Stimulated activated CD4-positive, alpha-beta T cell treated with anti-CD3 and anti-CD28 coated beads, TNF-alpha, amount 100 ng/mL, for 24 hours (primary cell): ENCODE results near the gene MRPS34.
"Not testable (repeated sequence)": the region's sequence is repeated elsewhere in the genome, so short reads cannot be mapped to it uniquely, and the experiment has no call there.

Experiments
- DNase-seq, 3 experiments: peaks; one replicate each; pipeline ENCODE4 v3.0.0-alpha.2; 2020; ENCODE audit warnings: low read depth in 3 of 3

The MRPS34 gene

GRCh38 chr16:1772908-1773702 lies at the start of gene MRPS34:
Gene MRPS34 (minus strand): TSS chr16:1773134. CDS start chr16:1773119, 15 bp downstream.
- DNase-seq, result peak; percentile 66 to 80 (median 68)

DNA sequence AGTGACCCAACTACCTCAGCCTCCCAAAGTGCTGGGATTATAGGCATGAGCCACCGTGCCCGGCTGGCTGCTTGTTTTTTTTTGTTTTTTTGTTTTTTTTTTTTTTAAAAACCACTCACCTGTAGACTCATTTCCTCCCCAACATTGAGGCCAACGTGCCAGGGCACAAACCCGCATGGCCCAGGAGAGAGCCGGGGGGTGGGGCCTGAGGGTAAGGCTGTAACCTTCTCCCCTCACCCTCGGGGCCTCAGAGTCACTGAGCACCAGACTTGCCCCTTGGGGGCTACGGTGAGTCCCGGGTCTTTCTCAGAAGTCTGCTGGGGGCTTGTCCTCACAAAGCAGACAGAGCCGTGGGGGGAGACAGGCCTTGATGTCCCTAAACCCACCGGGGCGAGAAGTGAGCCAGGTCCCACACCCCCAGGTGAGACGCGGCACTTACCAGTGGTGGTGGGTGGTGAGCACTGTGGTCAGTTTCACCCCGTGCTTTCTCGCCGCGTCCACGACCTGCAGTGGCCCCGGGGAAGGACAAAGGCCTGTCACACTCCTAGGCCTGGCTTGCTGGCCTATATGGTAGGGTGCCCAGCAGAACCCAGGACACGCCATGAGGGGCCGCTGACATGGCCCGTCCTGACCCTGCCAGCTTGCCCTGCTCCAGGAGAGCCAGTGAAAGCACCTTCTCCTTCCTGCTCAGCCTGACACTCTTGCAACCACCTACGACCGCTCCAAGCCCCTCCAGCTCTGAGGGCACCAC lies 49.1 kb upstream of the MRPS34 start:
- DNase-seq, result no peak

DNA sequence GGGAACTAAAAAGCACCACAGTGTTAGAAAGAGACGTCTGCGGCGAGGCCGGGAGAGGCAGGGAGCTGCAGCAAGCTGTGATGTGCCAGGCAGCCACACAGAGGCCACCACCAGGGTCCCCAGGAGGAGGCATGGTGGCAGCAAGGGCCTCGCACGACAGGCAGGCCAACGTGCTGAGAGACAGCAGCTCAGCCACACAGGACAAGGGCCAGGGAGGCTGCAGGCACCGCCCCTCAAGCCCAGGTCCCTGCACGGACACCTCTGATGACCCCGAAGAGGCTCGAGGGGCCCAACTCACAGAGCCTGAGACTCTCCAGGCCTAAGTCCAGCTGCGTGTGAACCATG lies 48.0 kb upstream of the MRPS34 start:
- DNase-seq, result no peak

DNA sequence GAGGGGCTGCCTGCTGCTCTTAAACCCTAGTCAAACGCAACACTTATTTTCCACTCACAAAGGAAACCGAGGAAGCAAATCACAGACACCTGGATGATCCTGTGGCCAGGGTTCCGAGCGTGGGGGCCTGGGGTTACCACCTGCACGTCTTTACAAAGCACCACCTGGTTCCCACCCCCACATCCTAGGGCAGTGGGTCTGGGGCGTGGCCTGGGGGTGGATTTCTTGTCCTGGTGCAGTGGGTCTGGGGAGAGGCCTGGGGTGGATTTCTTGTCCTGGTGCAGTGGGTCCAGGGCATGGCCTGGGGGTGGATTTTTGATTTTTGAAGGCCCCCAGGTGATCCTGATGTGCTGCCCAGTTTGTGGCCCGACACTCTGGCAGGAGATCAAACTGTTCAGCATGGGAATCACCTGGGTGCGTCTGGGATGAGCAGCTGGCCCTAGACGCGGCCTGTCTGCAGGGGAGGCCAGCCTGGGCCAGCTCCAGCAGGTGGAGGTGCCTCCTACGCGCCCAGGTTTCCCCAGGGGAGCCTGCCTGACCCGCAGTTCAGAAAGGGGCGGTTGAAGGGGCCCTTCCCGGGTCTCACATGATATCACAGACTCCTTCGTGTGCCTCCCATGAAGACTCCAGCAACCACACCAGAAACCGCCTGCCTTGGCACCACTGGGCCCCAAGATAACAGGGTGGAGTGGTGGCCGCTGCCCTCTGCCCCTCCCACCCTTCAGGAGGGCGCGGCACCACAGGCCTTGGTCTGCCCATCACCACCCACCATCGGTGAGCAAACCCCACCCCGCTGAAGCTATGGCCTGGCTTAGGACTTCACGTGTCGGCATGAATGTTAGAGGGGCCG lies 47.4 kb upstream of the MRPS34 start:
- DNase-seq, result no peak

DNA sequence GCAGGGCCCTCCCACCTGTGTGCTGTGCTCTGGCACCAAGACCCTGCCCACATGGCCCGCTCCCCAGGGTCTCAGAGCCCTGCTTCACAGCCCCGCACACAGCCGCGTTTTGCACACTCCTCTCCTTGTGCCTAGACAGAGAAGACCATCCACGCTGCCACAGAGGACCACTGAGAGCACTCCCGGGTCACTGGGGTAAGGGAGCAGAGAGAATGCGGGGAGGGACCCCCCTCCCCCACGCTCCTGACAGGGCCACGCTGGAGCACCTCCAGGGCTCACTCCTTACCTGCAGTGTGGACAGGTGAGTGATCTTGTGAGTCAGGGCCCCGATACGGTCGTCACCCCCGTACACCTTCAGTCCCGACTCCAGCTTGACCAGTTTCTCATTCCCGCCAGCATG lies 46.7 kb upstream of the MRPS34 start:
- DNase-seq, result no peak

DNA sequence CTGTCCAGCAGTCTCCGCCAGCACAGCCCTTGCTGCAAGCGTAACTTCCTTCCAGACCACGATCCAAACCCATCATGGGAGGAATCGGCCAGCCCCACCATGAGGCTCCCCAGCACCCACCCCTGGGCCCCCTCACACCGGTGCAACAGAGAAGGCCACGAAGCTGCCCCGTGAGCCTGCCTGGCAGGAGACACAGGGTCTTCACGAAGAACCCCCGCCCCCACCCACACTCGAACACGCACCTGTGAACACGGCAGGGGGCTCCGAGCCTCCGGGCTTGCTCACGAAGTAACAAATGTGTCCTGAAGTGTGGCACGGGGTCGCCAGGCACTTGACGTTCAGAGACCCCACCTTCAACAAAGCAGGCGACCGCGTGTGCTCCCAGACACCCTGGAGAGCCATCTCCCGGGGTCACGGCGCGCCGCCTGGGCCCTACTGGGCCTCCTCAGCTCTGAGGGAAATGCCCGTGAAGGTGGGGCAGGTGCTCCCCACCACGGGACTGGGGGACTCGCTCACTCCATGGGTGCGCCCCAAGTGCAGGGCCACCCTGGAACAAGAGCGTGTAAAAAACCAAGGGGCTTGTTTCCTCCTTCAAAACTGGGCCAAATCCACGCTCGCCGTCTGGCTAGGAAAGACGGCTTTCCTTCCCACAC lies 46.1 kb upstream of the MRPS34 start:
- DNase-seq, result no peak

- no peak for DNase-seq
Observed at GRCh38 chr16:1818204-1818872, 45.4 kb upstream of the MRPS34 start.

DNA sequence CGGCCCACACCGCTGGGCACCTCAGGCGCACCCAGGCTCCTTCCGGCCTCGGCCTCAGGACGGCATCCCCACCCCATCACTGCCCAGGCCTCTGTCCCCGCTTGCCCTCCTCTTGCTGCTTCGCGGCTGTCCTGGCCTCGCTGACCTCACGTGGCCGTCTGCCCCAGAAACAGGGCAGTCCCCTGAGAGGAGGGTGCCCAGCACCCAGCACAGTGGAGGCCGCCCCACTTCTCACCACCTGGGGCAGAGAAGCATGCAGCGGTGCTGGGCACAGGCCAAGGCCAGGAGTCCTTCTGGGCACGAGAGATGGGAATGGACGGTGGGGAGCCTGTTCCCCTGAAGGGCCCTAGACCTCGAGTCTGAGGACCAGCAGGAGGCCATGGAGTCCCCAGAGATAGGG lies 44.8 kb upstream of the MRPS34 start:
- DNase-seq, result no peak

DNA sequence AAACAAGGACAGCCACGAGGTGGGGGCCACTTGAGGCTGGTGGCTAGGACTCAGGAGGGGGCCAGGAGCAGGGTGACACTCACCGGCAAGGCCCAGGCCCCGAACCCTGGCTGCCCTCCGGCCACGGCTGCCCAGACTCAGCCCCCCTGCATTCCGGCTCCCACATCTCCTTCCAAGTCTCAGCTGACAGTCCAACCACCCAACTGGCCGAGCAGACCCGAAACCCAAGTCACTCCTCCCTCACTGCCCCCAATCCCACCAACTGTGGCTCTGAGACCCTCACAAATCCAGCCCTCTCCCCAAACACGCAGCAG lies 44.3 kb upstream of the MRPS34 start:
- DNase-seq, result no peak

GRCh38 chr16:1816396-1817275 lies 43.7 kb upstream of the MRPS34 start:
- DNase-seq, result no peak

- no peak for DNase-seq
Observed at GRCh38 chr16:1815461-1815860, 42.5 kb upstream of the MRPS34 start.

- peak in 2 of 3 experiments; percentile 16 to 70 for DNase-seq
Observed at GRCh38 chr16:1812732-1813163, 39.8 kb upstream of the MRPS34 start.

DNA sequence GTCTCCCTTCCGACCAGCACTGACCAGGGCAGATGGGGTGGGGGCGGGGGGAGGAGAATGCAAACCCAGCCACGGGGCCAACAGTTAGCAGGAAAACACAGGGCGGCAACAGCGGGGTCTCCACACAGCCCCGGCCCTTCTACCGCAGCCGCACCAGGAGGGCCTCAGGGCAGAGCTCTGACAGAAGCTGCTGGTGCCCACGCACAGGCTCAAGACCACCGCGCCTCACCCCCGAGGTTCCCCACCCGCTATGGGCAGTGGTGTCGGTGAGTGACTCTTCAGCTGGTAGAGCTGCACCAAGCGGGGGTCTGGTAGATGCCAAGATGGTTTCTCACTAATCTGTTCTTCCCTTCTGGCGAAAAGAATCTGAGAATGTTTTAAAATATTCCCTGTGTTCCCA lies 37.6 kb upstream of the MRPS34 start:
- DNase-seq, result no peak

DNA sequence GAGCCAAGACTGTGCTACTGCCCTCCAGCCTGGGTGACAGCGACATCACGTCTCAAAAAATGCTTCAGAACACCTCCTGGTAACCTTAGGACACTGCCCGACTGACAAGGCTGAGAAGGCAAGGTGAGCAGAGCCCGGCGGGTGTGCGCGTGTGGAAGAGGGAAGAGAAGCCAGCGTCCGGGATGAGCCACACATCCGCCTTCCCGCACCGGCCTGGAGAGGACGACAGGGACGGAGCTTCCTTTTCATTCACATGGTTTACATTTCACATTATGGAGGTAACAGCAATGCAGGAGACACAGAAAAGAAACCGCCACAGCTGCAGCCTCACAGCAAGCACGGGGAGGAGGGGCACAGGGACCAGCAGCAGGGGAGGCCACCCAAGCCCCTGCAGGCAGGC lies 37.2 kb upstream of the MRPS34 start:
- no peak for DNase-seq

GRCh38 chr16:1809281-1809801 lies 36.4 kb upstream of the MRPS34 start:
- no peak for DNase-seq

DNA sequence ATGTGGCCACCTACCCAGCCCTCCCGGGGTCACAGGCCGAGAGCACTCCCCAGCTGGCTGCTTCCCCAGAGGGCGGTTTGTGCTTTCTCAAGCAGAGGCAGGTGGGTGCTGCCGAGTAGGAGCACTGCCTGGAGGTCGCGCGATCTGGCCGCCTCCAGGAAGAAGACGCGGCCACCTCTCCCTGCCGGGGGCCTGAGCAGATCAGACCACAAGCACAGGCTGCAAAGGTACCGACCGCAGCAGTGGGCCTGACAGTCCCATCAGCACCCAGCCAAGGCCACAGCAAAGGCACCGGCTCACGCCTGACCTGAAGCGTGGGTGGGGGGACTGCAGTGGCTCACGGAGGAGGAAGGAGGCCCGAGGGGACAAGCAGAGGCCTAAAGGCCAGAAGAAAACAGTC lies 35.8 kb upstream of the MRPS34 start:
- no peak for DNase-seq

DNA sequence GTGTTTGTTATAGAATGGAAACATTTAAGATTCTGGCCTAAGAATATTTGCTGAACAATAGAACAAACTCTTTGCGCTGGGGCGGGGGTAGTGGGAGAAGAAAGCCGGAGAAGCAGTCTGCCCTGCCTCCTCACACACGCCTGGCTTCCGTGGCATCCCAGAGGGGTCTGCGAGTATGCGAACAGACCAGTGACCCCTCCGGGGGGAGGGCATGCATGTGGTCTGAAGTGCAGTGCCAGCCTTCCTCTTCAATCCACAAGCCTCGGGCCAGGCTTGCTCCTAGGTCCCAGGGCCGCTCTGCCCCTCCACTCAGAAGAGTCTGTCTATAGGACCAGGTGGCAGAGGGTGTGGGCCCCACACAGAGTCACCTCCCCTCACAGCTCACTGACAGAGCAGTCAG lies 34.7 kb upstream of the MRPS34 start:
- DNase-seq, result no peak

GRCh38 chr16:1800701-1801100 lies 27.8 kb upstream of the MRPS34 start:
- no peak for DNase-seq

- DNase-seq, result not testable (repeated sequence)
Observed at GRCh38 chr16:1799263-1799662, 26.3 kb upstream of the MRPS34 start.
